MM.1S (cell line): ENCODE data around the gene KRT81.

Experiments used
- EZH2 ChIP-seq: fragments of 300-600 bp; sonication (generic); optimal IDR thresholded peaks from 2 replicates; pipeline ENCODE3; 2017; ENCODE audit warnings: low read depth, mild to moderate bottlenecking, antibody characterized with exemption, low read length, mixed read lengths
- EZH2phosphoT487 ChIP-seq: fragments of 300-600 bp; sonication (generic); IDR thresholded peaks from 2 replicates; pipeline ENCODE4 v1.6.1; 2018; ENCODE audit warnings: antibody characterized with exemption, low read length
- TF ChIP-seq, protein P1 (sequence below): fragments of 300-600 bp; sonication (generic); IDR thresholded peaks from 2 replicates; pipeline ENCODE4 v1.5.1; 2016; ENCODE audit warnings: antibody characterized with exemption, low read length, mixed read lengths

DNA sequence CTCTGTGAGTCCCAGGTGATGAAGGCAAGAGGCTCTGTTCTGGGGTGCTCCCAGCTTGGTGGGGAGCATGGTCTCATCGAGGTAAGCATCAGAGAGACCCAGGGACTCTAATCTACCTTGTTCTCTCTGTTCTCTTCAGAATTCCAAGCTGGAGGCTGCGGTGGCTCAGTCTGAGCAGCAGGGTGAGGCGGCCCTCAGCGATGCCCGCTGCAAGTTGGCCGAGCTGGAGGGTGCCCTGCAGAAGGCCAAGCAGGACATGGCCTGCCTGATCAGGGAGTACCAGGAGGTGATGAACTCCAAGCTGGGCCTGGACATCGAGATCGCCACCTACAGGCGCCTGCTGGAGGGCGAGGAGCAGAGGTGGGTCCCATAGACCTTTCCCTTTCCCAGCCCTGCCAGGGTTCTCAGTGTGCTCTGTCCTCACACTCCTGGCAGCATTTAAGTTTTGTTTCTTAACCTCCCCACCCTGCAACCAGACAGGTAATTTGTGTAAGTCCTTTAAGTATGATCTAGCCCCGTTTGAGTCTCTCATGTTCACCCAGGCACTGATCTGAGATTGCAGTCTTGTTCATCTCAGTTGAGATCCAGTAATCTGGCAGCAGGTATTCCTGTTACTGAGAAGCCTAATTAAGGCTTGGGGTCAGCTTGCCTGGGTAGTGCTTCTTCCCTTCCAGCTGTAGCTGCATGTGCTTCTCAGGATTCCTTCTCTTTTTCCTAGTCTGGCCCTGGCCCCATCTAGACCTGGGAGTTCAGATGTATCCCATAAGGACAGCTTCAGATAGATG is 14.8 kb upstream of the KRT81 start:
- TF ChIP-seq, protein P1, sequence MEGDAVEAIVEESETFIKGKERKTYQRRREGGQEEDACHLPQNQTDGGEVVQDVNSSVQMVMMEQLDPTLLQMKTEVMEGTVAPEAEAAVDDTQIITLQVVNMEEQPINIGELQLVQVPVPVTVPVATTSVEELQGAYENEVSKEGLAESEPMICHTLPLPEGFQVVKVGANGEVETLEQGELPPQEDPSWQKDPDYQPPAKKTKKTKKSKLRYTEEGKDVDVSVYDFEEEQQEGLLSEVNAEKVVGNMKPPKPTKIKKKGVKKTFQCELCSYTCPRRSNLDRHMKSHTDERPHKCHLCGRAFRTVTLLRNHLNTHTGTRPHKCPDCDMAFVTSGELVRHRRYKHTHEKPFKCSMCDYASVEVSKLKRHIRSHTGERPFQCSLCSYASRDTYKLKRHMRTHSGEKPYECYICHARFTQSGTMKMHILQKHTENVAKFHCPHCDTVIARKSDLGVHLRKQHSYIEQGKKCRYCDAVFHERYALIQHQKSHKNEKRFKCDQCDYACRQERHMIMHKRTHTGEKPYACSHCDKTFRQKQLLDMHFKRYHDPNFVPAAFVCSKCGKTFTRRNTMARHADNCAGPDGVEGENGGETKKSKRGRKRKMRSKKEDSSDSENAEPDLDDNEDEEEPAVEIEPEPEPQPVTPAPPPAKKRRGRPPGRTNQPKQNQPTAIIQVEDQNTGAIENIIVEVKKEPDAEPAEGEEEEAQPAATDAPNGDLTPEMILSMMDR = peak; percentile 33; the same call in 1 of the 2 replicates
- TF ChIP-seq EZH2 (no peak), EZH2phosphoT487 (no peak)
